Subcutaneous adipose tissue (tissue), 4 donors: ENCODE measurements around the gene PROB1. TPM values are rescaled to one million over a fixed set of nuclear protein-coding genes. Genes with fewer than 3 reads are reported as not detected.

ENCODE experiments used
- total RNA-seq, 4 donors: library from RNA; depleted of rRNA; stranded (reverse); fragments of >200 nt; gene quantifications; one replicate each; pipeline ENCODE4 v1.1.0, GENCODE V29; 2016
- TF ChIP-seq, protein P1 (sequence below): fragments of 450-650 bp; IDR thresholded peaks from one replicate; pipeline ENCODE4 v1.5.1; 2016; ENCODE audit warnings: low read depth, mild to moderate bottlenecking, control low read depth, antibody characterized with exemption, moderate library complexity

The PROB1 gene
- total RNA-seq, 4 donors from 2014 or later = 0.16 to 0.75 (median 0.28) TPM

DNA sequence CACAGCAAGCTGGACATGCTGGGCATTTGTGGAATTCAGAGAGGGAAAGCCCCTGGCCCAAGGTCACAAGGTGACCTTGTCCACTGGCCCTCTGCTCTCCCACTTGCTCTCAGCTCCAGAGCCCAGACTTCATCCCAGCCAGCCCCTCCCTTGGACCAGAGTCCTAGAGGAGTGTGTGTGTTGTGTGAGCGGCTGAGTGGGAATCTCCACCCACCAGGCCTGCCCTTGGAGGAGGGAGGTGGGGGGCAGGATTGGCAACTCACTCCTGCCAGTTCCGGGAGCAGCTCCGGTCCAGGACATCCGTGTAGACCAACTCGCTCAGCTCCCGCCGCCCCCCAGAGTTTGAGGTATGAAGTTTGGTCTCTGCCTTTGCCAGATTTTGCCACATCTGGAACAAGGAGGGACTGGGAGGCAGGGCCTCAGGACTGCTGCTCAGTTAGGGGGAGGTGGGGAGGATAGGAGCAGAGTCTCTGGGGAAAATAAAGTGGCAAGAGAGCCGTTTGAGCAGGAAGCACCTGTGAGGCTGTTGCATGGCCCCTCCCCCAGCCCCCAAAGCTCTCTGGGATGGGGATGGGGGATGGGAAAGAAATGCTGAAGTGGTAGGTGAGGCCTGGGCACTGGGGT lies 6.6 kb downstream of the PROB1 start:
- TF ChIP-seq, protein P1, sequence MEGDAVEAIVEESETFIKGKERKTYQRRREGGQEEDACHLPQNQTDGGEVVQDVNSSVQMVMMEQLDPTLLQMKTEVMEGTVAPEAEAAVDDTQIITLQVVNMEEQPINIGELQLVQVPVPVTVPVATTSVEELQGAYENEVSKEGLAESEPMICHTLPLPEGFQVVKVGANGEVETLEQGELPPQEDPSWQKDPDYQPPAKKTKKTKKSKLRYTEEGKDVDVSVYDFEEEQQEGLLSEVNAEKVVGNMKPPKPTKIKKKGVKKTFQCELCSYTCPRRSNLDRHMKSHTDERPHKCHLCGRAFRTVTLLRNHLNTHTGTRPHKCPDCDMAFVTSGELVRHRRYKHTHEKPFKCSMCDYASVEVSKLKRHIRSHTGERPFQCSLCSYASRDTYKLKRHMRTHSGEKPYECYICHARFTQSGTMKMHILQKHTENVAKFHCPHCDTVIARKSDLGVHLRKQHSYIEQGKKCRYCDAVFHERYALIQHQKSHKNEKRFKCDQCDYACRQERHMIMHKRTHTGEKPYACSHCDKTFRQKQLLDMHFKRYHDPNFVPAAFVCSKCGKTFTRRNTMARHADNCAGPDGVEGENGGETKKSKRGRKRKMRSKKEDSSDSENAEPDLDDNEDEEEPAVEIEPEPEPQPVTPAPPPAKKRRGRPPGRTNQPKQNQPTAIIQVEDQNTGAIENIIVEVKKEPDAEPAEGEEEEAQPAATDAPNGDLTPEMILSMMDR = no peak

DNA sequence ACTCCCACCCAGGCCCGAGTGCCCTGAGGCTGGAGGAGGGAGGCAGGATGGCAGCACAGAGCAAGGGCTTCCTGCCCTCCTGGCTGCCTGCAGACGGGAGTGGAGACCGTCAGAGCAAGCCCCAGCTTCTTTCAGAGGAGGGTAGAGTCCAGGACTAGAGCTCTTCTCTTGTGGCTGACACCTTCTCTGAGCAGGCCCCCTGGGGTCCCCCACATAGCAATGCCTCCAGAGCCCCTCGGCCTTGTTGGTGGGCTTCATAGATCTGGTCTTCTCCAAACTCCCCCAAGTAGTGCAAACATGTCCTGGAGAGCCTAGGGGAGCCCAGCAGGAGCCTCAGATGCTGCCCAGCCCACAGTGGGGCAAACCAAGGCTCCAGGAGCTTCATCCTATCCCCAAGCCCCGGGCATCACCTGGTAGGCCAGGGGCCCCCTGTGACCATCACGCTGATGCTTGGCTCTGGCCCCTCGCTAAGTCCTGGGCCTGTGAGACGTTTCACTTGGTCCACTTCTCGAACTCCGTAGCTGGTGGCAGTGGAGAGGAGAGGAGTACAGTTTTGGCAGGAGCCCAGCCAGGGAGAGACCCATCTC lies 7.2 kb downstream of the PROB1 start:
- TF ChIP-seq, protein P1 = no peak

DNA sequence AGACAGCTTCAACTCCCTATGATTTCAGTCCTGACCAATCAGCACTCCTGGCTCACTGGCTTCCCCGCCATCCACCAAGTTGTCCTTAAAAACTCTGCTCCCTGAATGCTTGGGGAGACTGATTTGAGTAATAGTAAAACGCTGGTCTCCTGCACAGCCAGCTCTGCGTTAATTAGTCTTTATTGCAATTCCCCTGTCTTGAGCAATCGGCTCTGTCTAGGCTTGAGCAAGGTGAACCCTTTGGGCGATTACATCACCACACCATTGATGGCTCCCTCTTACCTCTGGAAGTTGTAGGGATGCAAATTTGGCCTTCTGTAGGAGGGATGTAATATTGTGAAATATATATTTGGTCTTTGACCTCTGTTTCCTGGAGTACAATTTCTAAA lies 8.9 kb downstream of the PROB1 start:
- TF ChIP-seq, protein P1 = no peak

DNA sequence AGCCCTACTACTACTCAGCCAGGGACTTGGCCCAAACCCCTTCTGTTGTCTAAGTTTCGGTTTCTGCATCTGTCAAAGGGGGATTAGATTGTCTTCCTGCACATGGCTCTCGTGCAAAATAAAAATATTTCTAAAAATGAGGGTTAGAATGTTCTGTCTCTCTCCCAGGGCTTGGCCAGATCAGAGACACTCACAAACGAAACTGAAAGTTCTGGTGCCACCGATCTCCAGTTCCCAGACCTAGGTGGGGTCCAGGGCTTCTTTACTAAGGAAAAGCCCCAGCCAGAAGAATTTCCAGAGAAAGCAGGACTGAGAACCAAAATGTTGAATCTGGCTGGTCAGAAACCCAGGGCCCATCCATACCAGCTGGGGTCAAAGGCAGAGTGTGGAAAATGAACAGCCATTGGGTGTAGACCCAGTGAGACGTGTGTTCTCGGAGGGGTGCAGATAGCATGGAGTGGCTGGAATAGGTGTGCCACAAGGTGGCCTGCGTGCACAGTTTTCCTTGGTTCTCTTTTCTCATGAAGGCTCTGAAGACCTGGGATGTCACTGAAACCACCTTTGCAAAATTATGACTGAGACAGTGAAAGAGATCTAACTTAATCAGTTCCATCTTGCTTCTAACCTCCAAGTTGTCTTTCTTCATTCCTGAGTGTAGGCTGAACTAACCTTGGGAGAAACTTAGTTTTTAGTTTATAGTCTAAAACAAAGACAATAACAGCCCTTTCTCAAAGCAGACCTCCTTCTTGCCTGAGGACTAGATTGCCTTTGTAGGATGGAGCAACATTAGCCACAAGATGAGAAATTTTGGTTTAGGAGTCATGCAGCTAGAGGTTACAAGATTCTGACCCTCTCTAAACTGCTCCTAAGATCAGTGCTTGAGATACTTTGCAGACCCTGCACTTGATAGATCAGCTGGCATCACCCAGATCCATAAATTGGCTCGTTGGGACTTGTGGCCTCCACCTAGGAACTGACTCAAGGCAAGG lies 9.5 kb downstream of the PROB1 start:
- TF ChIP-seq, protein P1 = no peak

DNA sequence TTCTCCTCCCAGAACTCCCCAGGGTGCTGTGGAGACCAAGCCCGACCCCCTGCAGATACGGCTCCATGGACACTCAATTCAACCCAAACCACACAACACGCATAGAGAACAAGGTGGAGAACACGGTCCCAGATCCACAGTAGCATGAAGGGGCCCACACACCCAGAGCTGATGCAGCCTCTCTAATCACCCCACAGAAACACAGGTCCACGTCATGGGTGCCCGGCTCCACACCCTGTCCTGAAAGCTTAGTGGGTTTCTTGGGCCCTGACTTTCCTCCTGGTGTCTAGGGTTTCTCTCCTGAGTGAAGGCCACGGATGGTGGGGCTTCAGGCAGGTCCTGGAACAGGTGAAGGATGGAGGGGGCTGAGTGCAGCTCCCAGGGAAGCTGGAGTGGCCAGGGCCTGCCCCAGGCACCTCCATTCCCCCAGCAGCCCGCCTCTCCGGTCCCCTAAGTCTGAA lies 10.3 kb downstream of the PROB1 start:
- TF ChIP-seq, protein P1 = no peak

DNA sequence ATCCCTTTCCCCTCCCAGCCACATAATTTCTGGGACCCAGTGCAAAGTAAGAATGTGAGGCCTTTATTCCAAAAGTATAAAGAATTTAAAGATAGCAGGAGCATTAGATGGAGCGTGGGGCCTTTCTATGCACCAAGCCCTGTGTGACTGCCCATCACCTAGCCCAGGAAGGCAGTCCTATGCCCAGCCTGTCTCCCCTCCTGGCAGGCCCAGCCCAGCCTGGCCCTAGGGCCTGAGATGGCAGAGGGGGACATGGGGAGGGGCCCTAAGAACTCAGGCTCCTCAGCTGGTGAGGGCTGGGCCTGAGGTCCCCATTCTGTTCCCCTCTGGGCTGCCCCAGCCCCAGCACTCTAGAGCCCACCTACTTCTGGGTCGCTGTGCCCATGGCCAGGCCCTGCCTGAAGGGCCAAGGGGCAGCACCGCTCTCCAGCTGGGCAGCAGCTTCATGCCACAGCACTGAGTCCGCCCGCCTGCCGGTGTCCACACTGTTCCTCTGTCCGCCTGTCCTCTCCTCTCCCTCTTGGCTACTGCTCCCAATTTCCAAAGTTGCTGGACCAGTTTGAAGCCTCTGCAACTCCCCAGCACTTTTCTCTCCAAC lies 10.8 kb downstream of the PROB1 start:
- TF ChIP-seq, protein P1 = no peak
